Transverse colon (tissue), 4 donors: ENCODE measurements around the gene RFLNA.

Experiments
- CTCF ChIP-seq, 5 experiments: fragments of 200-600 bp in 3 of 5; fragments of 450-650 bp in 2 of 5; sonication (generic) in 3 of 5; IDR thresholded peaks; 1 replicate in 2 of 5; 2 replicates in 3 of 5; pipeline ENCODE4 v1.5.1; 2016 to 2017; ENCODE audit warnings: antibody characterized with exemption in 5 of 5, inconsistent platforms in 3 of 5, mild to moderate bottlenecking in 2 of 5, moderate library complexity in 1 of 5
- EP300 ChIP-seq: sonication (generic); formaldehyde crosslinking; IDR thresholded peaks from one replicate; pipeline ENCODE4 v1.6.1; 2017; ENCODE audit warnings: antibody characterized with exemption, low read depth
- POLR2A ChIP-seq: fragments of 450-650 bp; IDR thresholded peaks from one replicate; pipeline ENCODE4 v1.6.1; 2016; ENCODE audit warnings: antibody characterized with exemption, mild to moderate bottlenecking, moderate library complexity
- POLR2AphosphoS5 ChIP-seq, 3 donors: sonication (generic); formaldehyde crosslinking; IDR thresholded peaks; one replicate each; pipeline ENCODE4 v1.6.1; 2016; ENCODE audit warnings: antibody characterized with exemption in 3 of 3

DNA sequence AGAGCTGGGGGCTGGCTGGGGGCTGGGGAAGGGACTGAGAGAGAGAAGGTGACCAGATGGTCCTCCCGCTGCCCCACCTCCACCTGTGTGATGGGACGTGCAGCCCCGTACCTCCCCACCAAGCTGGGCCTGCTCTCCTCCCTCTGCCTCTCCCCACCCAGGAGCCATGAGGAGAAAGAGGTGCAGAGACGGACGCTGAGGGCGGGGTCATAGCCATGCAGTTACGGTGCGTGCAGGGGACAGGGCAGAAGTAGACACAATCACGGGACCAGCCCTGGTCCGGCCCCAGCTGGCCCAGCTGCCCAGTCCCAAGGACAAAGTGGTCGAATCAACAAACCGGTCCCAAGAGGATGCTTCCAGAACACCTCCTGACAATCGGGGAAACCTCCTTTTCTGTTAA lies 33.2 kb downstream of the RFLNA start:
- TF ChIP-seq POLR2A (no peak), CTCF (IDR thresholded peaks at IDR 0.05) (no peak), POLR2AphosphoS5 (IDR thresholded peaks at IDR 0.05) (no peak), EP300 (no peak)
